K562 (cell line): ENCODE results near the gene C3. TPM values are rescaled to one million over a fixed set of nuclear protein-coding genes. Genes with fewer than 3 reads are reported as not detected.

ENCODE experiments used
- COPS2 ChIP-seq: fragments of 450-650 bp; conservative IDR thresholded peaks from 2 replicates; pipeline ENCODE4 v1.6.1; 2016; ENCODE audit warnings: mild to moderate bottlenecking, moderate library complexity
- DPF2 ChIP-seq: fragments of 450-650 bp; IDR thresholded peaks from 2 replicates; pipeline ENCODE4 v1.6.1; 2016
- ELF4 ChIP-seq: fragments of 450-650 bp; formaldehyde crosslinking; IDR thresholded peaks from 2 replicates; pipeline ENCODE4 v1.4.0; 2022; ENCODE audit warnings: missing genetic modification characterization
- HDAC1 ChIP-seq, 2 experiments: fragments of 450-650 bp; IDR thresholded peaks; 2 replicates each; pipeline ENCODE4 v1.6.1; 2016 to 2017; ENCODE audit warnings: inconsistent platforms in 1 of 2, mild to moderate bottlenecking in 1 of 2, moderate library complexity in 1 of 2
- HLTF ChIP-seq: fragments of 450-650 bp; IDR thresholded peaks from 2 replicates; pipeline ENCODE4 v1.6.1; 2016
- MAFG ChIP-seq: fragments of 450-650 bp; conservative IDR thresholded peaks from 2 replicates; pipeline ENCODE4 v1.6.1; 2016; ENCODE audit warnings: missing genetic modification characterization, missing compliant biosample characterization
- NFIX ChIP-seq: fragments of 250-450 bp; sonication (Bioruptor Pico); IDR thresholded peaks from 2 replicates; pipeline ENCODE4 v1.4.0; 2020; ENCODE audit warnings: low read depth, mild to moderate bottlenecking, moderate library complexity
- OTX1 ChIP-seq: fragments of 450-650 bp; formaldehyde crosslinking; IDR thresholded peaks from 2 replicates; pipeline ENCODE4 v1.4.0; 2022; ENCODE audit warnings: mild to moderate bottlenecking
- PCBP2 ChIP-seq: fragments of 200-400 bp; formaldehyde crosslinking; IDR thresholded peaks from 2 replicates; pipeline ENCODE4 v1.6.1; 2018; ENCODE audit warnings: low read length, low read depth, mild to moderate bottlenecking, moderate library complexity; ENCODE audit not compliant: poor library complexity, severe bottlenecking
- SPI1 ChIP-seq: IDR thresholded peaks from 2 replicates; pipeline ENCODE4 v1.6.1; 2011; ENCODE audit warnings: low read depth, low read length, control low read depth, borderline replicate concordance
- polyA plus RNA-seq, 8 experiments: library from polyadenylated mRNA; depleted of rRNA in 4 of 8; stranded (reverse) in 5 of 8; unstranded in 3 of 8; fragments of >200 nt; fragmentation: Nextera tagmentation in 2 of 8; fragmentation: Illumina TruSeq in 1 of 8; extraction: Ambion mirVana in 2 of 8; extraction: Trizol in 1 of 8; gene quantifications; 2 replicates each; pipeline versions ENCODE4 v1.2.1 to v1.2.3, GENCODE V29; 2011 to 2014; ENCODE audit warnings: inconsistent platforms in 1 of 8, missing spikeins in 1 of 8
- total RNA-seq, 7 experiments: library from RNA; depleted of rRNA in 6 of 7; stranded (reverse); fragments of >200 nt in 6 of 7; fragmentation: Illumina TruSeq in 2 of 7; extraction: Trizol in 2 of 7; gene quantifications; 2 replicates each; pipeline versions ENCODE4 v1.2.1 to v1.2.3, GENCODE V29; 2011 to 2021; ENCODE audit warnings: low replicate concordance in 1 of 7
- TF ChIP-seq, protein P1 (sequence below): fragments of 450-650 bp; formaldehyde crosslinking; IDR thresholded peaks from 2 replicates; pipeline ENCODE4 v1.4.0; 2022; ENCODE audit warnings: missing genetic modification characterization
- TF ChIP-seq, protein P2 (sequence below), 2 experiments: fragments of 250-450 bp in 1 of 2; fragments of 450-650 bp in 1 of 2; sonication (Bioruptor Pico) in 1 of 2; IDR thresholded peaks; 2 replicates each; pipeline versions ENCODE4 v1.6.1 to v1.8.0; 2016 to 2021; ENCODE audit warnings: mild to moderate bottlenecking in 2 of 2, moderate library complexity in 2 of 2, missing compliant biosample characterization in 1 of 2, missing genetic modification characterization in 1 of 2
- TF ChIP-seq, protein P3 (sequence below): IDR thresholded peaks from 2 replicates; pipeline ENCODE4 v1.6.1; 2016; ENCODE audit warnings: missing genetic modification characterization, missing compliant biosample characterization
- TF ChIP-seq, protein P4 (sequence below): conservative IDR thresholded peaks from 2 replicates; pipeline ENCODE4 v1.6.1; 2011; ENCODE audit warnings: low read depth, mild to moderate bottlenecking, low read length; ENCODE audit not compliant: control insufficient read depth
- TF ChIP-seq, protein P5 (sequence below), 2 experiments: fragments of 450-650 bp; IDR thresholded peaks; 2 replicates each; pipeline ENCODE4 v1.6.1; 2016
- TF ChIP-seq, protein P6 (sequence below): fragments of 450-650 bp; formaldehyde crosslinking; conservative IDR thresholded peaks from 2 replicates; pipeline ENCODE4 v1.4.0; 2022; ENCODE audit warnings: mild to moderate bottlenecking, missing genetic modification characterization

Gene C3
- total and polyA plus RNA-seq, 9 of the 15 experiments (the other 6 are each of a cell fraction or from before 2014, with no cell fraction given), result 0.59 to 10.6 (median 2.2) TPM

DNA sequence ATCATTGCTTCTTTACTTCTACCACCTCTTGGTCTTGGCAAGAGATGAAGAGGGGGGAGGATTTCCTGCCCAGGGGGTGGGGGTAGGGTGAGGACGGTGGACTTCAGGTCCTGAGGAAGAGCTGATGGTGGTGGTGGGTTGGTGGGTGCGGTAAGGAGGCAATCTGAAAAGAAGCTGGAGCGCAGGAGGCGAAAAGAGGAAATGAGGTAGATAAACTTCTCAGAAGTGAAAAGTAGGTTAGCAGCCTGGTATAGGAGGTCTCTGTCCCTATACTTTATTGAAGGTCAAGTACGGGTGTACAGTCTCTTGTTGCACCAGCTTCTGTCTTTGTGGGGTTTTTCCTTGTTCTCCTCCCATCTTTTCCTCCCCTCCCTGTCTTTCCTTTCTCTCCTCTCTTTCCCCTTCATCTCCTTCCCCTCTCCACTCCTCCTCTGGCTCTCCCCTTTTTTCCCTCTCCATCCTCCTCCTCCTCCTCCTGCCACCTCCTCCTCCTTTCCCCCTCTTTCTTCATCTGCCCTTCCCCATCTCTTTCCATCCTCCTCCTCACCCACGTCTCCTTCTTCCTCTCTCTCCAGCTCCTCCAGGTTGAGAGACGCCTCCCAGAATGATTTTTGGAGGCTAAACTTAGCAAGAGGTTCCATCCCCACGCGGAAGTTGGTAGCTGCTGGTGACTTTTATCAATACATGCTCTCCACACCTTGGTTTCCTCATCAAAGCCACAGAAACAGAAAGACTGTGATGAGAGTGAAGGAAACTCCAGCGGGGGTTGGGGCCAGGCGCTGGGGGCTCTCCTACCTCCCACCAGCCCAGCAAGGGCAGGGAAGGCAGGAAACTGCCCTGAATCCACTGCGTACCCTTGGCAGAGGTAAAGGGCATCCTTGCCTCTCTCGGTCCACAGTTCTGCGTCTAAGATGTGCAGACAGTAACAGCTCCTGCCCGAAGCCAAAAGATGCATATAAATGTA lies 65.8 kb downstream of the C3 start (continued):
- TF ChIP-seq, protein P1, sequence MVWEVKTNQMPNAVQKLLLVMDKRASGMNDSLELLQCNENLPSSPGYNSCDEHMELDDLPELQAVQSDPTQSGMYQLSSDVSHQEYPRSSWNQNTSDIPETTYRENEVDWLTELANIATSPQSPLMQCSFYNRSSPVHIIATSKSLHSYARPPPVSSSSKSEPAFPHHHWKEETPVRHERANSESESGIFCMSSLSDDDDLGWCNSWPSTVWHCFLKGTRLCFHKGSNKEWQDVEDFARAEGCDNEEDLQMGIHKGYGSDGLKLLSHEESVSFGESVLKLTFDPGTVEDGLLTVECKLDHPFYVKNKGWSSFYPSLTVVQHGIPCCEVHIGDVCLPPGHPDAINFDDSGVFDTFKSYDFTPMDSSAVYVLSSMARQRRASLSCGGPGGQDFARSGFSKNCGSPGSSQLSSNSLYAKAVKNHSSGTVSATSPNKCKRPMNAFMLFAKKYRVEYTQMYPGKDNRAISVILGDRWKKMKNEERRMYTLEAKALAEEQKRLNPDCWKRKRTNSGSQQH (CRISPR knock-in tag), result 0 out of 2 replicates have a peak, but pooled peaks have one; percentile 38
- peak; percentile 41; the same call in 1 of the 2 replicates for TF ChIP-seq OTX1 (CRISPR knock-in tag)
- no peak for TF ChIP-seq MAFG (tag)
- TF ChIP-seq, protein P2, sequence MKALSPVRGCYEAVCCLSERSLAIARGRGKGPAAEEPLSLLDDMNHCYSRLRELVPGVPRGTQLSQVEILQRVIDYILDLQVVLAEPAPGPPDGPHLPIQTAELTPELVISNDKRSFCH (CRISPR knock-in tag; IDR thresholded peaks at IDR 0.05), result no peak
- TF ChIP-seq, protein P2 (tag; IDR thresholded peaks at IDR 0.05), result no peak
- TF ChIP-seq, protein P3, sequence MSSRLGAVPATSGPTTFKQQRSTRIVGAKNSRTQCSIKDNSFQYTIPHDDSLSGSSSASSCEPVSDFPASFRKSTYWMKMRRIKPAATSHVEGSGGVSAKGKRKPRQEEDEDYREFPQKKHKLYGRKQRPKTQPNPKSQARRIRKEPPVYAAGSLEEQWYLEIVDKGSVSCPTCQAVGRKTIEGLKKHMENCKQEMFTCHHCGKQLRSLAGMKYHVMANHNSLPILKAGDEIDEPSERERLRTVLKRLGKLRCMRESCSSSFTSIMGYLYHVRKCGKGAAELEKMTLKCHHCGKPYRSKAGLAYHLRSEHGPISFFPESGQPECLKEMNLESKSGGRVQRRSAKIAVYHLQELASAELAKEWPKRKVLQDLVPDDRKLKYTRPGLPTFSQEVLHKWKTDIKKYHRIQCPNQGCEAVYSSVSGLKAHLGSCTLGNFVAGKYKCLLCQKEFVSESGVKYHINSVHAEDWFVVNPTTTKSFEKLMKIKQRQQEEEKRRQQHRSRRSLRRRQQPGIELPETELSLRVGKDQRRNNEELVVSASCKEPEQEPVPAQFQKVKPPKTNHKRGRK (tag), result peak; percentile 83
- peak; percentile 52; the same call in 1 of the 2 replicates for TF ChIP-seq HLTF
- TF ChIP-seq DPF2, result 0 out of 2 replicates have a peak, but pooled peaks have one; percentile 22
- TF ChIP-seq, protein P4, sequence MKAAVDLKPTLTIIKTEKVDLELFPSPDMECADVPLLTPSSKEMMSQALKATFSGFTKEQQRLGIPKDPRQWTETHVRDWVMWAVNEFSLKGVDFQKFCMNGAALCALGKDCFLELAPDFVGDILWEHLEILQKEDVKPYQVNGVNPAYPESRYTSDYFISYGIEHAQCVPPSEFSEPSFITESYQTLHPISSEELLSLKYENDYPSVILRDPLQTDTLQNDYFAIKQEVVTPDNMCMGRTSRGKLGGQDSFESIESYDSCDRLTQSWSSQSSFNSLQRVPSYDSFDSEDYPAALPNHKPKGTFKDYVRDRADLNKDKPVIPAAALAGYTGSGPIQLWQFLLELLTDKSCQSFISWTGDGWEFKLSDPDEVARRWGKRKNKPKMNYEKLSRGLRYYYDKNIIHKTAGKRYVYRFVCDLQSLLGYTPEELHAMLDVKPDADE, result no peak
- 0 out of 4 replicates have a peak, but pooled peaks of 1 of the 2 experiments have one; percentile 26 for TF ChIP-seq HDAC1 (IDR thresholded peaks at IDR 0.05)
- TF ChIP-seq COPS2, result no peak
- TF ChIP-seq SPI1, result peak; percentile 89
- TF ChIP-seq, protein P5, sequence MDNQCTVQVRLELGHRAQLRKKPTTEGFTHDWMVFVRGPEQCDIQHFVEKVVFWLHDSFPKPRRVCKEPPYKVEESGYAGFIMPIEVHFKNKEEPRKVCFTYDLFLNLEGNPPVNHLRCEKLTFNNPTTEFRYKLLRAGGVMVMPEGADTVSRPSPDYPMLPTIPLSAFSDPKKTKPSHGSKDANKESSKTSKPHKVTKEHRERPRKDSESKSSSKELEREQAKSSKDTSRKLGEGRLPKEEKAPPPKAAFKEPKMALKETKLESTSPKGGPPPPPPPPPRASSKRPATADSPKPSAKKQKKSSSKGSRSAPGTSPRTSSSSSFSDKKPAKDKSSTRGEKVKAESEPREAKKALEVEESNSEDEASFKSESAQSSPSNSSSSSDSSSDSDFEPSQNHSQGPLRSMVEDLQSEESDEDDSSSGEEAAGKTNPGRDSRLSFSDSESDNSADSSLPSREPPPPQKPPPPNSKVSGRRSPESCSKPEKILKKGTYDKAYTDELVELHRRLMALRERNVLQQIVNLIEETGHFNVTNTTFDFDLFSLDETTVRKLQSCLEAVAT (IDR thresholded peaks at IDR 0.05), result 0 out of 4 replicates have a peak, but pooled peaks of 1 of the 2 experiments have one; percentile 38
- TF ChIP-seq, protein P6, sequence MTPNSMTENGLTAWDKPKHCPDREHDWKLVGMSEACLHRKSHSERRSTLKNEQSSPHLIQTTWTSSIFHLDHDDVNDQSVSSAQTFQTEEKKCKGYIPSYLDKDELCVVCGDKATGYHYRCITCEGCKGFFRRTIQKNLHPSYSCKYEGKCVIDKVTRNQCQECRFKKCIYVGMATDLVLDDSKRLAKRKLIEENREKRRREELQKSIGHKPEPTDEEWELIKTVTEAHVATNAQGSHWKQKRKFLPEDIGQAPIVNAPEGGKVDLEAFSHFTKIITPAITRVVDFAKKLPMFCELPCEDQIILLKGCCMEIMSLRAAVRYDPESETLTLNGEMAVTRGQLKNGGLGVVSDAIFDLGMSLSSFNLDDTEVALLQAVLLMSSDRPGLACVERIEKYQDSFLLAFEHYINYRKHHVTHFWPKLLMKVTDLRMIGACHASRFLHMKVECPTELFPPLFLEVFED, result peak; percentile 61; the same call in 1 of the 2 replicates
- TF ChIP-seq PCBP2, result peak; percentile 52
- TF ChIP-seq NFIX (CRISPR knock-in tag), result no peak
- TF ChIP-seq ELF4 (CRISPR knock-in tag), result peak; percentile 79; the same call in 1 of the 2 replicates
